ENCODE results near the gene EVA1C. TPM values are rescaled to one million over a fixed set of nuclear protein-coding genes. Genes with fewer than 3 reads are reported as not detected.
"Not testable (repeated sequence)": the region's sequence is repeated elsewhere in the genome, so short reads cannot be mapped to it uniquely, and the experiment has no call there.

EVA1C gene
- total and polyA plus RNA-seq, 4 experiments from 2014 or later: 17.1 to 23.9 (median 17.2) TPM

DNA sequence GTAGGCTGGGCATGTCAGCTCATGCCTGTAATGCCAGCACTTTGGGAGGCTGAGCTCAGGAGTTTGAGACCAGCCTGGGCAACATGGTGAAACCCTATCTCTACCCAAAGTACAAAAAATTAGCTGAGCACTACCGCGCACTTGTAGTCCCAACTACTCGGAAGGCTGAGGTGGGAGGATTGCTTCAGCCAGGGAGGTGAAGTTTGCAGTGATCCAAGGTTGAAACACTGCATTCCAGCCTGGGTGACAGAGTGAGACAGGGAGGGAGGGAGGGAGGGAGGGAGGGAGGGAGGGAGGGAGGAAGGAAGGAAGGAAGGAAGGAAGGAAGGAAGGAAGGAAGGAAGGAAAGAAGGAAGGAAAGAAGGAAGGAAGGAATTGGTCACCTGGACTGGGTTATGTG is 119.1 kb downstream of the EVA1C start:
- CTCF ChIA-PET (ENCODE audit: partially characterized antibody): interaction anchor here (0.6 to 0.7 kb wide), 2 partner anchors 69 to 127 kb away, joined by 3 to 4 read pairs; no protein-coding TSS in a partner anchor
- H3K27ac ChIP-seq (ENCODE audit: low read depth, low read length); H3K4me3 Mint-ChIP-seq; H3K27me3 ChIP-seq (ENCODE audit: insufficient read depth, low read length); DNase-seq; H3K27ac Mint-ChIP-seq; POLR2A ChIA-PET (ENCODE audit: partially characterized antibody); H3K9me3 Mint-ChIP-seq; H3K27me3 Mint-ChIP-seq; H3K36me3 ChIP-seq (ENCODE audit: insufficient read depth, low read length); H3K4me3 ChIP-seq (ENCODE audit: low read length in 2 of 2); H3K4me1 Mint-ChIP-seq; H3K36me3 Mint-ChIP-seq; H3K9me3 ChIP-seq (ENCODE audit: control insufficient read depth in 1 of 2, low read length in 2 of 2); H3K4me1 ChIP-seq (ENCODE audit: insufficient read depth, low read length); intact Hi-C loops (cut with micrococcal nuclease): not testable (repeated sequence)

DNA sequence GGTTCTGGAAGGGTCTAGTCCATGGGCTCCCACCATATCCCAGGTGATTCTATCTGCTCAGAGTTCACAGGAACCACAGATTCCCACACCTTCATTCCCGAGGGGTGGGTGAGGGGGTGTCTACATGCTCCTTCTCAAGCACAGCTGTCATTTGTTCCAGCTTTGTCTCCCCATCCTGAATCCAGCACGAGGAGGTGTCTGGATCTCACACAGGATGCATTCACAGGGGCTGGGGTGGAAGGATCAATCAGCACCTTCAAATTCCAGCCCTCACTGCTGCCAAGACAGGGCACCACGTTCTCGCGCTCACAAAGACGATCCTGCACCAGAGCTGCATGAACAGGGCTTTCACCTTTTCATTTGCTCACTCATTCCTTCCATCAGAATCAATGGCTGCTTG is 120.1 kb downstream of the EVA1C start:
- H3K27me3 ChIP-seq (ENCODE audit: insufficient read depth, low read length): no peaks in the 10 kb centered on the region
- no peak overlapping the region for H3K4me3 ChIP-seq (ENCODE audit: low read length in 2 of 2)
- intact Hi-C loops (cut with micrococcal nuclease): no loop called here
- Mint-ChIP-seq H3K27ac (no peak overlapping the region), H3K4me1 (peaks cover 7 to 17% (median 14%) of the 10 kb centered on the region in 4 donors), H3K9me3 (no peaks in the 10 kb centered on the region), H3K27me3 (no peaks in the 10 kb centered on the region), H3K4me3 (no peak overlapping the region), H3K36me3 (peaks cover 0 to 8% of the 10 kb centered on the region in 2 donors)
- H3K9me3 ChIP-seq (ENCODE audit: control insufficient read depth in 1 of 2, low read length in 2 of 2): no peaks in the 10 kb centered on the region
- ChIA-PET CTCF (ENCODE audit: partially characterized antibody) (no interaction called here), POLR2A (ENCODE audit: partially characterized antibody) (no interaction called here)
- no peak overlapping the region for H3K27ac ChIP-seq (ENCODE audit: low read depth, low read length)
- H3K36me3 ChIP-seq (ENCODE audit: insufficient read depth, low read length): no peaks in the 10 kb centered on the region
- no peak for DNase-seq
- H3K4me1 ChIP-seq (ENCODE audit: insufficient read depth, low read length): peaks cover 8% of the 10 kb centered on the region

DNA sequence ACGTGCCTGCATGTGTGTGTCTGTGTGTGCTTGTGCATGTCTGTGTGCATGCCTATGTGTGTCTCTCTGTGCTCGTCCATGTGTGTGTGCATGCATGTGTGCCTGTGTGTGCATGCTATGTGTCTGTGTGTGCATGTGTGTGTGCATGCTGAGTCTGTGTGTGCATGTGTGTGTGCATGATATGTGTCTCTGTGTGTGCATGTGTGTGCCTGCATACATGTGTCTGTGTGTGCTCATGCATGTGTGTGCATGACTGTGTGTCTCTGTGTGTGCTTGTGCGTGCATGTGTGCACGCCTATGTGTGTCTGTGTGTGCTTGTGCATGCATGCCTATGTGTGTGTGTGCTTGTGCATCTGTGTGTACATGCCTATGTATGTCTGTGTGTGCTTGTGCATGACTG is 120.5 kb downstream of the EVA1C start:
- Histone ChIP-seq H3K27me3 (ENCODE audit: insufficient read depth, low read length) (no peaks in the 10 kb centered on the region), H3K9me3 (ENCODE audit: control insufficient read depth in 1 of 2, low read length in 2 of 2) (no peaks in the 10 kb centered on the region), H3K27ac (ENCODE audit: low read depth, low read length) (no peak overlapping the region), H3K36me3 (ENCODE audit: insufficient read depth, low read length) (no peaks in the 10 kb centered on the region), H3K4me3 (ENCODE audit: low read length in 2 of 2) (no peak overlapping the region), H3K4me1 (ENCODE audit: insufficient read depth, low read length) (peaks cover 8% of the 10 kb centered on the region)
- ChIA-PET POLR2A (ENCODE audit: partially characterized antibody) (no interaction called here), CTCF (ENCODE audit: partially characterized antibody) (no interaction called here)
- H3K27ac Mint-ChIP-seq: no peak overlapping the region
- no peaks in the 10 kb centered on the region for H3K27me3 Mint-ChIP-seq
- H3K4me1 Mint-ChIP-seq: peaks cover 7 to 17% (median 14%) of the 10 kb centered on the region in 4 donors
- intact Hi-C loops (cut with micrococcal nuclease): no loop called here
- H3K36me3 Mint-ChIP-seq: peaks cover 0 to 8% of the 10 kb centered on the region in 2 donors
- no peak overlapping the region for H3K4me3 Mint-ChIP-seq
- no peaks in the 10 kb centered on the region for H3K9me3 Mint-ChIP-seq
- DNase-seq: no peak

DNA sequence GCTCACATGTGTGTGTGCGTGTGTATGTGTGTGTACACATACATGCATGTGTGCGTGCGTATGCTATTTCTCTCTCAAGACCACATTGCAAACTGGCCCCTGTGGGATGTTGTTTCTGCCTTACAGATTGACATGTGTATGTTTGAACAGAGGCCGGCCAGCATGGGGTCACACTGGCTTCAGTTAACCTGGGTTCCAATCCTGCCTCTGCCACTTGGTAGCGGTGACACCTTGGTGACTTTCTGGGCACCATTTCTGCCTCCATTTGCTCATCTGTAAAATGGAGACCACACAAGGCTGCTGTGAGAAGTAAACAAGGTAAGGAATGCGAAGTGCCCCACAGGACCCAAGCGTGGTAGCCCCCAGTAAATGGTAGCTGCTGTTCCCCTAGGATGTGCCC is 121.1 kb downstream of the EVA1C start:
- intact Hi-C loops (cut with micrococcal nuclease): no loop called here
- peaks cover 11 to 22% (median 17%) of the 10 kb centered on the region in 4 donors for H3K4me1 Mint-ChIP-seq
- no peak for DNase-seq
- no peaks in the 10 kb centered on the region for H3K27me3 Mint-ChIP-seq
- H3K4me3 Mint-ChIP-seq: no peak overlapping the region
- H3K36me3 ChIP-seq (ENCODE audit: insufficient read depth, low read length): no peaks in the 10 kb centered on the region
- peaks cover 0 to 8% of the 10 kb centered on the region in 2 donors for H3K36me3 Mint-ChIP-seq
- H3K27ac Mint-ChIP-seq: peak overlapping the region in 1 of 7 donors; percentile 3
- H3K27ac ChIP-seq (ENCODE audit: low read depth, low read length): no peak overlapping the region
- ChIA-PET POLR2A (ENCODE audit: partially characterized antibody) (no interaction called here), CTCF (ENCODE audit: partially characterized antibody) (no interaction called here)
- no peaks in the 10 kb centered on the region for H3K27me3 ChIP-seq (ENCODE audit: insufficient read depth, low read length)
- H3K9me3 Mint-ChIP-seq: no peaks in the 10 kb centered on the region
- H3K4me3 ChIP-seq (ENCODE audit: low read length in 2 of 2): no peak overlapping the region
- H3K4me1 ChIP-seq (ENCODE audit: insufficient read depth, low read length): peaks cover 11% of the 10 kb centered on the region
- no peaks in the 10 kb centered on the region for H3K9me3 ChIP-seq (ENCODE audit: control insufficient read depth in 1 of 2, low read length in 2 of 2)

DNA sequence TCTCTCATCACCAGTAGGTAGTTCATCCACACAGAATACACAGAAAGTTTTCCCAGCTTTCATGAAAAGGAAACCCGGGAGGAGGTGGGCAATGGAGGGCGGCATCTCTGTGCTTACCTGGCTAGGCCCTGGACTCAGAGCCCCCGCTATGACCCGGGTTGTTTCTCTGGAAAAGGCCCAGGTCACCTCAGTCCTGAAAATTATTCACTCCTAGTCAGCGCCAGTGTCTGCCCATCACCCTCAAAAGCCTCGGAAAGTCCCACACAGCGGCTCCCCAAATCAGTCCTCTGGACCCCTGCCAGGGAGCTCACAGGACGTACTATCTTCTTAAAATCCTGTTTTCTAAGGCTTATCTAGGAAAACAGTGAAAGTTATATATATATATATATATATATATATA is 121.6 kb downstream of the EVA1C start:
- H3K4me1 Mint-ChIP-seq: peaks cover 13 to 25% (median 20%) of the 10 kb centered on the region in 4 donors
- peaks cover 15% of the 10 kb centered on the region for H3K4me1 ChIP-seq (ENCODE audit: insufficient read depth, low read length)
- H3K9me3 ChIP-seq (ENCODE audit: control insufficient read depth in 1 of 2, low read length in 2 of 2): no peaks in the 10 kb centered on the region
- H3K27ac ChIP-seq (ENCODE audit: low read depth, low read length): no peak overlapping the region
- no peak overlapping the region for H3K4me3 ChIP-seq (ENCODE audit: low read length in 2 of 2)
- no peak for DNase-seq
- H3K4me3 Mint-ChIP-seq: no peak overlapping the region
- peaks cover 0 to 8% of the 10 kb centered on the region in 2 donors for H3K36me3 Mint-ChIP-seq
- H3K27ac Mint-ChIP-seq: no peak overlapping the region
- ChIA-PET CTCF (ENCODE audit: partially characterized antibody) (no interaction called here), POLR2A (ENCODE audit: partially characterized antibody) (no interaction called here)
- no peaks in the 10 kb centered on the region for H3K27me3 Mint-ChIP-seq
- no peaks in the 10 kb centered on the region for H3K36me3 ChIP-seq (ENCODE audit: insufficient read depth, low read length)
- intact Hi-C loops (cut with micrococcal nuclease): no loop called here
- H3K9me3 Mint-ChIP-seq: no peaks in the 10 kb centered on the region
- no peaks in the 10 kb centered on the region for H3K27me3 ChIP-seq (ENCODE audit: insufficient read depth, low read length)

DNA sequence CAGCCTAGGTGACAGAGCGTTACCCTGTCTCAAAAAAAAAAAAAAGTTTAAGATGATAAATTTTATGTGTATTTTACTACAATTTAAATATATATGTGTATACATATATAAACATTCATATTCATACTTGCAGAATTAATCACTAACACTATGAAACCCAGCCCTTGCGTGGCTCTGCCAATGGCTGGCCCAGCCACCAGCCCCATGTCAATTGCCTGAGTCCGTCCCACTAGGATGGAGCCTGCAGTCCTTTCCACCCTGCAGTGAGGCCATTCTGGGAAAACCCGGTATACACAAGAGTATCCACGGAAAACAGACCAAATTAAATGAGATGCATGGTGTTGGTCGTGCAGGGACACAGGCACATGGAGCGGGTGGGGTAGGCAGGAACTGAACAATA is 123.1 kb downstream of the EVA1C start:
- POLR2A ChIA-PET (ENCODE audit: partially characterized antibody): no interaction called here
- Histone ChIP-seq H3K27me3 (ENCODE audit: insufficient read depth, low read length) (no peaks in the 10 kb centered on the region), H3K4me3 (ENCODE audit: low read length in 2 of 2) (no peak overlapping the region), H3K36me3 (ENCODE audit: insufficient read depth, low read length) (no peaks in the 10 kb centered on the region), H3K27ac (ENCODE audit: low read depth, low read length) (no peak overlapping the region), H3K9me3 (ENCODE audit: control insufficient read depth in 1 of 2, low read length in 2 of 2) (no peaks in the 10 kb centered on the region), H3K4me1 (ENCODE audit: insufficient read depth, low read length) (peaks cover 15% of the 10 kb centered on the region)
- Mint-ChIP-seq H3K36me3 (peaks cover 0 to 8% of the 10 kb centered on the region in 2 donors), H3K27me3 (no peaks in the 10 kb centered on the region), H3K9me3 (no peaks in the 10 kb centered on the region), H3K4me3 (no peak overlapping the region), H3K4me1 (peaks cover 12 to 30% (median 20%) of the 10 kb centered on the region in 4 donors), H3K27ac (no peak overlapping the region)
- intact Hi-C loops (cut with micrococcal nuclease): no loop called here
- CTCF ChIA-PET (ENCODE audit: partially characterized antibody): no interaction called here
- DNase-seq: no peak

DNA sequence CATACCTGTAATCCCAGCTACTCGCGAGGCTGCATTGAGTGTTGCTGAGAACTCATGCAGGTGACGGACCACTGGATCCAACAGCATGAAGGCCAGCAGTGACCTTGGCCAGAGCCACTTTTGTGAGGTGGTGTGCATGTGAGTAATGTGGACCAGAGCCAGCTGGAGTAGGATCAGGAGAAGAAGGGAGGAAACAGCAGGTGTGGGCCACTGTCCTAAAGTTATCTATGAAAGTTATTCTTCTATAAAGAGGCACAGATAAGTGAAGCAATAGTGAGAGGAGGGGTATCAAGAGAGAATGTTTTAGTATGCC is 125.0 kb downstream of the EVA1C start:
- Histone ChIP-seq H3K27me3 (ENCODE audit: insufficient read depth, low read length) (no peaks in the 10 kb centered on the region), H3K27ac (ENCODE audit: low read depth, low read length) (no peak overlapping the region), H3K4me1 (ENCODE audit: insufficient read depth, low read length) (peaks cover 15% of the 10 kb centered on the region), H3K9me3 (ENCODE audit: control insufficient read depth in 1 of 2, low read length in 2 of 2) (no peaks in the 10 kb centered on the region), H3K4me3 (ENCODE audit: low read length in 2 of 2) (no peak overlapping the region), H3K36me3 (ENCODE audit: insufficient read depth, low read length) (no peaks in the 10 kb centered on the region)
- POLR2A ChIA-PET (ENCODE audit: partially characterized antibody): no interaction called here
- Mint-ChIP-seq H3K9me3 (no peaks in the 10 kb centered on the region), H3K4me3 (peak overlapping the region in 2 of 8 donors; percentile 3 to 29), H3K4me1 (peaks cover 12 to 26% (median 19%) of the 10 kb centered on the region in 4 donors), H3K27me3 (no peaks in the 10 kb centered on the region), H3K36me3 (peaks cover 0 to 8% of the 10 kb centered on the region in 2 donors), H3K27ac (peak overlapping the region in 1 of 7 donors; percentile 39)
- CTCF ChIA-PET (ENCODE audit: partially characterized antibody): no interaction called here
- intact Hi-C loops (cut with micrococcal nuclease): no loop called here
- DNase-seq: no peak

Data from CD4-positive, alpha-beta memory T cell (primary cell).